ENCODE results near the gene TNIK. TPM values are rescaled to one million over a fixed set of nuclear protein-coding genes. Genes with fewer than 3 reads are reported as not detected.

TNIK gene
- total and polyA plus RNA-seq, 2 experiments from 2014 or later: 14.6 to 34.3 TPM

DNA sequence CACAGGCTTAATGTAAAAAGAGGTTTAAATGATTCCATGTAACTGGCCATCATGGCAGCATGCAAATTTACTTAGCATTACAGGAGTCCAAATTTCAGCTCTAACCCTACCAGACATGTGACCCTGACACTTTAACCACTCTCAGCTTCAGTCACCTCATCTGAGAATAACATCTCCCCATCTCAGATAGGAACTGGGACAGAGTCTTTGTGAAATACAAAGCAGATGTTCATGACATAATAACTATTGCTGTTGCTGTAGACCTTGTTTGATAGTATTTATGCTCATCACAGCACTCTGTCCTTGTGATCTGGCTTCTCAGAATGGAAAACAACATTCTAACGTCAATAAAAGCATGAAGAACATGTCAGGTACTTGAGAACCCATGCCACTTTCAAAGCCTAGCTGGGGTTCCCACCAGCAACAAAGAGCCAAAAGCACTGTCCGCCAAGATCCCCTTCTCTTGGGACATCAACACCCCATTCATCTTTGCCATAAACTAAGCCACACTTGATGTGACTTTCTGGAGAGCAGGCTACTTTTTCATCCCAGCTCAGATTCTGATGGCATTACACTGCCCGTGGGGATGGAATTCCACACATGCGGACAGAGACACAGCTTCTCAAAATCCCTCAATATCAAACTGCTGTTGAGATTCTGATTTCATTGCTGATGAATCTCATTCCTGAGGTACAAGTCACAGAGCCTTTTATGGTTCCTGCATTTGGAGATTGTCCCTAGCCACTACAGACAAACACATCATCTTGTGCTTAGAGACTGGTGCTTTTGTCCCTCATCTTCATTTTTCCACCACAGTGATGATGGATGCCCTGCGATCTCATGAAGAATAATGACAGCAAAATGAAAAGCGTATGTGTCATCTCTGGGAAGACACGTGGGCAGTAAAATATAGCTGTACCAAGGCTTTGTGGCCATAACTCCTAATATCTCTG lies 202.7 kb downstream of the TNIK start (continued):
- TF ChIP-seq, protein P1, sequence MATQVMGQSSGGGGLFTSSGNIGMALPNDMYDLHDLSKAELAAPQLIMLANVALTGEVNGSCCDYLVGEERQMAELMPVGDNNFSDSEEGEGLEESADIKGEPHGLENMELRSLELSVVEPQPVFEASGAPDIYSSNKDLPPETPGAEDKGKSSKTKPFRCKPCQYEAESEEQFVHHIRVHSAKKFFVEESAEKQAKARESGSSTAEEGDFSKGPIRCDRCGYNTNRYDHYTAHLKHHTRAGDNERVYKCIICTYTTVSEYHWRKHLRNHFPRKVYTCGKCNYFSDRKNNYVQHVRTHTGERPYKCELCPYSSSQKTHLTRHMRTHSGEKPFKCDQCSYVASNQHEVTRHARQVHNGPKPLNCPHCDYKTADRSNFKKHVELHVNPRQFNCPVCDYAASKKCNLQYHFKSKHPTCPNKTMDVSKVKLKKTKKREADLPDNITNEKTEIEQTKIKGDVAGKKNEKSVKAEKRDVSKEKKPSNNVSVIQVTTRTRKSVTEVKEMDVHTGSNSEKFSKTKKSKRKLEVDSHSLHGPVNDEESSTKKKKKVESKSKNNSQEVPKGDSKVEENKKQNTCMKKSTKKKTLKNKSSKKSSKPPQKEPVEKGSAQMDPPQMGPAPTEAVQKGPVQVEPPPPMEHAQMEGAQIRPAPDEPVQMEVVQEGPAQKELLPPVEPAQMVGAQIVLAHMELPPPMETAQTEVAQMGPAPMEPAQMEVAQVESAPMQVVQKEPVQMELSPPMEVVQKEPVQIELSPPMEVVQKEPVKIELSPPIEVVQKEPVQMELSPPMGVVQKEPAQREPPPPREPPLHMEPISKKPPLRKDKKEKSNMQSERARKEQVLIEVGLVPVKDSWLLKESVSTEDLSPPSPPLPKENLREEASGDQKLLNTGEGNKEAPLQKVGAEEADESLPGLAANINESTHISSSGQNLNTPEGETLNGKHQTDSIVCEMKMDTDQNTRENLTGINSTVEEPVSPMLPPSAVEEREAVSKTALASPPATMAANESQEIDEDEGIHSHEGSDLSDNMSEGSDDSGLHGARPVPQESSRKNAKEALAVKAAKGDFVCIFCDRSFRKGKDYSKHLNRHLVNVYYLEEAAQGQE (IDR thresholded peaks at IDR 0.05; ENCODE audit: unreplicated experiment): no peak
- TF ChIP-seq NANOG (IDR thresholded peaks at IDR 0.05; ENCODE audit: borderline replicate concordance) (no peak), EZH2 (IDR thresholded peaks at IDR 0.05; ENCODE audit: low read depth, unreplicated experiment) (no peak), ZNF114 (CRISPR knock-in tag; IDR thresholded peaks at IDR 0.05) (no peak), CREB1 (CRISPR knock-in tag; IDR thresholded peaks at IDR 0.05; ENCODE audit: low read depth) (no peak), EZH2phosphoT487 (IDR thresholded peaks at IDR 0.05; ENCODE audit: unreplicated experiment) (no peak)

DNA sequence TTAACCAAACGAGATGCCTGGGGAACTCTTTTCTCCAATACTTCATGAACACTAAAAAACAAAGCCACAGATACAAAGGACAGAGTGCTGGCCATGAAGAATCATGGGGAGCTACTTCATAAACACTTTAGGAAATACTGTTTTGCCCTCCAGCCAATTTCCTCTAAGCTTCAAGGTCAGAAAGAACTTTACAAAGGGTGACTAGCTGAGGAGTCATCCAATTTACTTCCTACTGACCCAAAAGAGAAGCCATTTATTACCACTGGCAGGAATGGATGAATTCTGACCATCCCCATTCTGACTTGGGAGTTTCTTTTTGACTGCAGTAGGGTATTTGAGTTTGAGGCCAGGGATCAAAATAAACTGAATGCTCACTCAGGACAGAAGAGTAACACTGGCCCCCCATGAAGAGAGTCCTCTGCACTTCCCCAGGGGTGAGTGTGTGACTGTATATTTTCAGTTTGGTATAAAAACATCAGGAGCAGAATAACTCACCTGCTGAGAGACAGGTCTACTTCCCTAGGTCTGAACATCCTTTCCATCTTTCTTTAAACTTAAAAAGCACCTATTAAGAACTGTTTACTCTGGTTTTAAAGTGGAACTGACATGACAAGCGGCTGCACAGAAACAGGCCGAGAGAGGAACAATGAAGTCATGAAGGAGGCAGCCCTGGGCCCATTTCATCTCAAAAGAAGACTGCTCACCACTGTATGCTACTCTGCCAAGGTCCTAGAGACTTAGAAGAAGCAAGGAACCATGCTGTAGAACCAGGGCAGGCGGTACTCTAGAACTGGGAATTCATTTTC lies 203.6 kb downstream of the TNIK start:
- H3K79me2 ChIP-seq (replicated peaks; ENCODE audit: insufficient read depth): peaks cover 33% of the 10 kb centered on the region; the same call in 1 of the 2 replicates
- no peaks in the 10 kb centered on the region for H3K36me3 ChIP-seq (ENCODE audit: insufficient read depth)
- Mint-ChIP-seq H3K9me3 (no peaks in the 10 kb centered on the region; the same call in 2 of the 3 replicates), H3K27ac (no peak overlapping the region), H3K4me3 (no peak overlapping the region), H3K27me3 (ENCODE audit: insufficient read depth, low read depth, poor library complexity) (peaks cover 2% of the 10 kb centered on the region), H3K4me1 (peaks cover 33% of the 10 kb centered on the region), H3K36me3 (ENCODE audit: low read depth) (no peaks in the 10 kb centered on the region)
- no peak overlapping the region for H3K27ac ChIP-seq (ENCODE audit: low read depth)
- no peaks in the 10 kb centered on the region for H3F3A ChIP-seq (replicated peaks; ENCODE audit: low read depth)
- DNase-seq (ENCODE audit: low spot score) (no peak), ATAC-seq (no peak)
- no peak overlapping the region for H2AFZ ChIP-seq
- H3K27me3 ChIP-seq (ENCODE audit: insufficient read depth): no peaks in the 10 kb centered on the region
- TF ChIP-seq ZNF114 (CRISPR knock-in tag; IDR thresholded peaks at IDR 0.05) (no peak), POLR2AphosphoS5 (IDR thresholded peaks at IDR 0.05; ENCODE audit: low read depth) (no peak)
- H3K9me2 ChIP-seq (ENCODE audit: insufficient read depth): peaks cover 2% of the 10 kb centered on the region
- H3K4me1 ChIP-seq (ENCODE audit: insufficient read depth): peaks cover 8% of the 10 kb centered on the region; the same call in 1 of the 2 replicates
- no peak overlapping the region for H3K4me2 ChIP-seq
- H4K20me1 ChIP-seq (replicated peaks; ENCODE audit: insufficient read depth): no peaks in the 10 kb centered on the region
- H3K4me3 ChIP-seq: no peak overlapping the region
